ENCODE results near the gene OR6K2. TPM values are rescaled to one million over a fixed set of nuclear protein-coding genes. Genes with fewer than 3 reads are reported as not detected.

OR6K2 gene
- total RNA-seq, 2 experiments from 2014 or later = not detected

GRCh38 chr1:158654571-158654970 is 45.9 kb downstream of the OR6K2 start:
- no peaks in the 10 kb centered on the region for H3K36me3 Mint-ChIP-seq
- no peak overlapping the region for H3K27ac Mint-ChIP-seq
- no peak overlapping the region for H3K4me3 Mint-ChIP-seq
- peaks cover 7% of the 10 kb centered on the region for H3K4me1 Mint-ChIP-seq
- POLR2A ChIA-PET = no interaction called here
- no peak for DNase-seq
- peaks cover 6% of the 10 kb centered on the region for H3K27me3 Mint-ChIP-seq
- no peak for ATAC-seq (ENCODE audit: low read depth)
- H3K9me3 Mint-ChIP-seq = no peaks in the 10 kb centered on the region

GRCh38 chr1:158654086-158654485 is 46.4 kb downstream of the OR6K2 start:
- POLR2A ChIA-PET = no interaction called here
- DNase-seq (no peak), ATAC-seq (ENCODE audit: low read depth) (no peak)
- Mint-ChIP-seq H3K27ac (no peak overlapping the region), H3K9me3 (no peaks in the 10 kb centered on the region), H3K4me1 (peaks cover 7% of the 10 kb centered on the region), H3K36me3 (no peaks in the 10 kb centered on the region), H3K27me3 (peaks cover 6% of the 10 kb centered on the region), H3K4me3 (no peak overlapping the region)

GRCh38 chr1:158652721-158653334 is 47.6 kb downstream of the OR6K2 start:
- no peak for ATAC-seq (ENCODE audit: low read depth)
- Mint-ChIP-seq H3K4me1 (peaks cover 7% of the 10 kb centered on the region), H3K9me3 (no peaks in the 10 kb centered on the region), H3K4me3 (no peak overlapping the region), H3K27ac (no peak overlapping the region), H3K36me3 (no peaks in the 10 kb centered on the region), H3K27me3 (peaks cover under 1% of the 10 kb centered on the region)
- POLR2A ChIA-PET = no interaction called here
- no peak for DNase-seq

Other genes with a start within 250 kb of the OR6K2 start
- gene OR10K1, start 238.8 kb downstream of the OR6K2 start, total RNA-seq = not detected
- gene OR10R2, start 228.4 kb downstream of the OR6K2 start, total RNA-seq = not detected
- not detected for gene OR6Y1, start 146.2 kb downstream of the OR6K2 start, total RNA-seq
- not detected for gene OR6P1, start 130.1 kb downstream of the OR6K2 start, total RNA-seq
- not detected for gene OR10X1, start 120.8 kb downstream of the OR6K2 start, total RNA-seq
- gene OR10Z1, start 95.4 kb downstream of the OR6K2 start, total RNA-seq = not detected
- not detected for gene SPTA1, start 13.9 kb downstream of the OR6K2 start, total RNA-seq
- gene OR6K3, start 20.1 kb upstream of the OR6K2 start, total RNA-seq = not detected
- gene OR6K6, start 54.1 kb upstream of the OR6K2 start, total RNA-seq = not detected
- gene OR6N1, start 71.5 kb upstream of the OR6K2 start, total RNA-seq = not detected
- gene OR6N2, start 80.6 kb upstream of the OR6K2 start, total RNA-seq = not detected
- gene MNDA, start 130.7 kb upstream of the OR6K2 start, total RNA-seq = under 1 TPM; 0.31 to 0.47 TPM
- 10 to 100 TPM; 44.6 to 45.2 TPM for gene PYHIN1, start 230.9 kb upstream of the OR6K2 start, total RNA-seq

Data from activated naive CD8-positive, alpha-beta T cell treated with anti-CD3 and anti-CD28 coated beads, Interleukin-2, amount 10 ng/mL, durations not matched to agents 7 days and 5 days (primary cell).